HUES64 (cell line): ENCODE data around the gene TEX11.
"Not testable (repeated sequence)": the region's sequence is repeated elsewhere in the genome, so short reads cannot be mapped to it uniquely, and the experiment has no call there.

Source experiments
- H3K27ac ChIP-seq: 2 replicates; pipeline ENCODE4 v1.7.0; 2013; ENCODE audit warnings: low read depth, low read length, inconsistent platforms
- H3K27me3 ChIP-seq: 2 replicates; pipeline ENCODE4 v1.6.1; 2013; ENCODE audit warnings: mild to moderate bottlenecking, low read length; ENCODE audit not compliant: insufficient read depth
- H3K36me3 ChIP-seq: 2 replicates; pipeline ENCODE4 v1.6.1; 2013; ENCODE audit warnings: mild to moderate bottlenecking, low read length; ENCODE audit not compliant: insufficient read depth
- H3K4me1 ChIP-seq: 2 replicates; pipeline ENCODE4 v1.6.1; 2013; ENCODE audit warnings: mild to moderate bottlenecking, low read length, moderate library complexity; ENCODE audit not compliant: insufficient read depth
- H3K4me3 ChIP-seq: 2 replicates; pipeline ENCODE4 v1.5.1; 2013; ENCODE audit warnings: mild to moderate bottlenecking, low read length, moderate library complexity
- H3K9ac ChIP-seq: 2 replicates; pipeline ENCODE4 v1.6.1; 2013; ENCODE audit warnings: mild to moderate bottlenecking, low read depth, low read length
- H3K9me3 ChIP-seq: 2 replicates; pipeline ENCODE4 v1.6.1; 2013; ENCODE audit warnings: low read depth, low read length; ENCODE audit not compliant: insufficient read depth
- WGBS: fragments of 150-250, 120-280 bp; methylation state at CpG from one replicate; pipeline ENCODE4 v1.1.7; 2013; ENCODE audit warnings: missing lambda C conversion rate; 5-methylcytosine and 5-hydroxymethylcytosine counted together

TEX11 gene

GRCh38 chrX:70755850-70756249, 152.7 kb downstream of the TEX11 start:
- H3K4me1 ChIP-seq, result no peaks in the 10 kb centered on the region
- H3K4me3 ChIP-seq, result no peak overlapping the region

GRCh38 chrX:70754169-70754848, 154.2 kb downstream of the TEX11 start:
- no peak overlapping the region for H3K27ac ChIP-seq
- H3K9me3 ChIP-seq, result no peaks in the 10 kb centered on the region
- no peak overlapping the region for H3K4me3 ChIP-seq
- WGBS, result 92% methylated on average over 2 of the region's 2 CpGs
- H3K36me3 ChIP-seq, result no peaks in the 10 kb centered on the region
- no peak overlapping the region for H3K9ac ChIP-seq
- H3K4me1 ChIP-seq, result no peaks in the 10 kb centered on the region
- no peaks in the 10 kb centered on the region for H3K27me3 ChIP-seq

More at GRCh38 chrX:70755850-70756249, 152.7 kb downstream of the TEX11 start:
- Histone ChIP-seq H3K9ac (no peak overlapping the region), H3K27me3 (no peaks in the 10 kb centered on the region), H3K36me3 (no peaks in the 10 kb centered on the region), H3K9me3 (no peaks in the 10 kb centered on the region), H3K27ac (peak overlapping the region; percentile 40; the same call in 1 of the 2 replicates)
- 37% methylated on average over 12 of the region's 12 CpGs for WGBS

- not testable (repeated sequence) for H3K9me3 ChIP-seq, H3K4me3 ChIP-seq, H3K4me1 ChIP-seq, H3K36me3 ChIP-seq, H3K9ac ChIP-seq, H3K27ac ChIP-seq, H3K27me3 ChIP-seq
- 94% methylated on average over 3 of the region's 5 CpGs for WGBS
These were observed 174.7 kb downstream of the TEX11 start for GRCh38 chrX:70733774-70734173.

- not testable (repeated sequence) for H3K4me3 ChIP-seq, H3K36me3 ChIP-seq, H3K4me1 ChIP-seq, H3K9ac ChIP-seq, H3K27me3 ChIP-seq, H3K27ac ChIP-seq, H3K9me3 ChIP-seq
- WGBS, result 100% methylated on average over 1 of the region's 1 CpG
These were observed 180.6 kb downstream of the TEX11 start for GRCh38 chrX:70727961-70728360.

GRCh38 chrX:70720721-70721120, 187.8 kb downstream of the TEX11 start:
- Histone ChIP-seq H3K4me1 (no peaks in the 10 kb centered on the region), H3K9me3 (no peaks in the 10 kb centered on the region), H3K36me3 (no peaks in the 10 kb centered on the region), H3K27ac (no peak overlapping the region), H3K4me3 (no peak overlapping the region), H3K27me3 (no peaks in the 10 kb centered on the region), H3K9ac (no peak overlapping the region)
- WGBS, result no CpG with 5 or more reads among the region's 2 CpGs

- not testable (repeated sequence) for H3K36me3 ChIP-seq, H3K4me3 ChIP-seq
- no CpG with 5 or more reads among the region's 3 CpGs for WGBS
These were observed 197.2 kb downstream of the TEX11 start for GRCh38 chrX:70711336-70711735.

GRCh38 chrX:70694339-70695122, 214.0 kb downstream of the TEX11 start:
- H3K36me3 ChIP-seq, result no peaks in the 10 kb centered on the region
- 82% methylated on average over 3 of the region's 3 CpGs for WGBS
- H3K27ac ChIP-seq, result no peak overlapping the region
- H3K4me3 ChIP-seq, result no peak overlapping the region
- no peaks in the 10 kb centered on the region for H3K27me3 ChIP-seq
- no peak overlapping the region for H3K9ac ChIP-seq
- H3K4me1 ChIP-seq, result no peaks in the 10 kb centered on the region
- H3K9me3 ChIP-seq, result no peaks in the 10 kb centered on the region

More at GRCh38 chrX:70711336-70711735, 197.2 kb downstream of the TEX11 start:
- not testable (repeated sequence) for H3K27ac ChIP-seq, H3K9me3 ChIP-seq, H3K4me1 ChIP-seq, H3K27me3 ChIP-seq, H3K9ac ChIP-seq

- H3K4me3 ChIP-seq, H3K9me3 ChIP-seq, H3K4me1 ChIP-seq, H3K27me3 ChIP-seq, H3K27ac ChIP-seq, H3K9ac ChIP-seq, H3K36me3 ChIP-seq: not testable (repeated sequence)
- 97% methylated on average over 21 of the region's 33 CpGs for WGBS
These were observed 229.1 kb downstream of the TEX11 start for GRCh38 chrX:70679455-70679854.

- H3K9ac ChIP-seq, result no peak overlapping the region
- WGBS, result 86% methylated on average over 2 of the region's 2 CpGs
- H3K36me3 ChIP-seq, result no peaks in the 10 kb centered on the region
- no peaks in the 10 kb centered on the region for H3K27me3 ChIP-seq
- H3K27ac ChIP-seq, result no peak overlapping the region
- no peaks in the 10 kb centered on the region for H3K4me1 ChIP-seq
- H3K4me3 ChIP-seq, result no peak overlapping the region
- no peaks in the 10 kb centered on the region for H3K9me3 ChIP-seq
These were observed 233.2 kb downstream of the TEX11 start for GRCh38 chrX:70675284-70675683.

GRCh38 chrX:70672326-70672725, 236.2 kb downstream of the TEX11 start:
- Histone ChIP-seq H3K4me3 (no peak overlapping the region), H3K9ac (no peak overlapping the region), H3K9me3 (no peaks in the 10 kb centered on the region), H3K27ac (no peak overlapping the region), H3K4me1 (no peaks in the 10 kb centered on the region), H3K36me3 (no peaks in the 10 kb centered on the region), H3K27me3 (no peaks in the 10 kb centered on the region)
- WGBS, result no CpG with 5 or more reads among the region's 3 CpGs

- H3K9ac ChIP-seq, result no peak overlapping the region
- no peaks in the 10 kb centered on the region for H3K27me3 ChIP-seq
- no peak overlapping the region for H3K27ac ChIP-seq
- H3K36me3 ChIP-seq, result no peaks in the 10 kb centered on the region
- no peaks in the 10 kb centered on the region for H3K4me1 ChIP-seq
- no peak overlapping the region for H3K4me3 ChIP-seq
- no peaks in the 10 kb centered on the region for H3K9me3 ChIP-seq
These were observed 239.4 kb downstream of the TEX11 start for GRCh38 chrX:70669120-70669519.
